Effector CD4-positive, alpha-beta T cell (primary cell): ENCODE data around the gene CNTN2. TPM values are rescaled to one million over a fixed set of nuclear protein-coding genes. Genes with fewer than 3 reads are reported as not detected.

Experiments
- DNase-seq: peaks from one replicate; pipeline ENCODE4 v3.0.0-alpha.2; 2020
- total RNA-seq: gene quantifications from one replicate; lab custom pipeline; 2026; lab: John Stamatoyannopoulos, UW

Gene CNTN2, protein sequence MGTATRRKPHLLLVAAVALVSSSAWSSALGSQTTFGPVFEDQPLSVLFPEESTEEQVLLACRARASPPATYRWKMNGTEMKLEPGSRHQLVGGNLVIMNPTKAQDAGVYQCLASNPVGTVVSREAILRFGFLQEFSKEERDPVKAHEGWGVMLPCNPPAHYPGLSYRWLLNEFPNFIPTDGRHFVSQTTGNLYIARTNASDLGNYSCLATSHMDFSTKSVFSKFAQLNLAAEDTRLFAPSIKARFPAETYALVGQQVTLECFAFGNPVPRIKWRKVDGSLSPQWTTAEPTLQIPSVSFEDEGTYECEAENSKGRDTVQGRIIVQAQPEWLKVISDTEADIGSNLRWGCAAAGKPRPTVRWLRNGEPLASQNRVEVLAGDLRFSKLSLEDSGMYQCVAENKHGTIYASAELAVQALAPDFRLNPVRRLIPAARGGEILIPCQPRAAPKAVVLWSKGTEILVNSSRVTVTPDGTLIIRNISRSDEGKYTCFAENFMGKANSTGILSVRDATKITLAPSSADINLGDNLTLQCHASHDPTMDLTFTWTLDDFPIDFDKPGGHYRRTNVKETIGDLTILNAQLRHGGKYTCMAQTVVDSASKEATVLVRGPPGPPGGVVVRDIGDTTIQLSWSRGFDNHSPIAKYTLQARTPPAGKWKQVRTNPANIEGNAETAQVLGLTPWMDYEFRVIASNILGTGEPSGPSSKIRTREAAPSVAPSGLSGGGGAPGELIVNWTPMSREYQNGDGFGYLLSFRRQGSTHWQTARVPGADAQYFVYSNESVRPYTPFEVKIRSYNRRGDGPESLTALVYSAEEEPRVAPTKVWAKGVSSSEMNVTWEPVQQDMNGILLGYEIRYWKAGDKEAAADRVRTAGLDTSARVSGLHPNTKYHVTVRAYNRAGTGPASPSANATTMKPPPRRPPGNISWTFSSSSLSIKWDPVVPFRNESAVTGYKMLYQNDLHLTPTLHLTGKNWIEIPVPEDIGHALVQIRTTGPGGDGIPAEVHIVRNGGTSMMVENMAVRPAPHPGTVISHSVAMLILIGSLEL
- not detected for total RNA-seq

DNA sequence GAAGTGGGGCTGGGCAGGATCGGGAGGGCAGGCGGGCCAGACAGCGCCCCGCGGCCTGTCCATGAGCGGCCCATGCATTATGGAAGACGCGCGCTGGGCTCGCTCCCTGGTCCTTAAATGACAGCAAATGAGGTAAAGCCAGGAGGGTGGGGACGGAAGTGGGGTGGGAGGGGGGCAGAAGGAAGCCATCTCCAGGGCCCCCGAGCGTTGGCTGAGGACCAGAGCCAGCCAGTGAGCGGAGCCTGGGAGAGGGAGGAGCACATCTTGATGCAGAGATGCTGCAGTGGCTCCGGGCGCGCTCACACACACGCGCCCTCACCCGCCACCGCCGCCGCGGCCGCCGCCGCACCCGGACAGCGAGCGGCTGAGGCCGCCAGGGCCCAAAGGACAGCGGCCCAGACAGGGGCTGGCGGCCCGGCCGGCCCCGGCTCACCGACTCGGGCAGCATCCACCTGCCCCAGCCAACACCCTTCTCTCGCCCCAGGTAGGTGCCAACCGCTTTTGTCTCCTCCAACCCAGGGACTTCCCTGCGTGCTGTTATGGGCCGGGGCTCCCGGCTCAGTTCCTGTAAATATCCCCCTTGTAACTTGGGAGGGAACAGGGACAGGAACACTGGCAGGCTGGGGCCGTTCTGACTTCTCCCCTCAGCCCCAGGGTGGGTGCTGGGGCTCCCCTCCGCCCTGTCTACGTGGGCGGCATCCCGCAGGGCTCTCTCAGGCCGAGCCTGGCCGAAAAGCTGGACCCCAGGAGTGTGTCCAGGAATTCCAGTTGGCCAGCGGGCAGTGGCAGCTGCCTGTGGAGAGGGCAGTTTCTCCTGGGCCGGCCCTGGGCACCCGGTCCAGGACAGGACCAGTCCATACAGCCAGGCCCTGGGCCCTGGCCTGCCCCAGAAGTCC, at the start of gene CNTN2:
Gene CNTN2 (plus strand): TSS at position 302 of the 896 bp plus-strand sequence. CDS start 9,974 bp downstream, outside the sequence.
- no peak for DNase-seq

DNA sequence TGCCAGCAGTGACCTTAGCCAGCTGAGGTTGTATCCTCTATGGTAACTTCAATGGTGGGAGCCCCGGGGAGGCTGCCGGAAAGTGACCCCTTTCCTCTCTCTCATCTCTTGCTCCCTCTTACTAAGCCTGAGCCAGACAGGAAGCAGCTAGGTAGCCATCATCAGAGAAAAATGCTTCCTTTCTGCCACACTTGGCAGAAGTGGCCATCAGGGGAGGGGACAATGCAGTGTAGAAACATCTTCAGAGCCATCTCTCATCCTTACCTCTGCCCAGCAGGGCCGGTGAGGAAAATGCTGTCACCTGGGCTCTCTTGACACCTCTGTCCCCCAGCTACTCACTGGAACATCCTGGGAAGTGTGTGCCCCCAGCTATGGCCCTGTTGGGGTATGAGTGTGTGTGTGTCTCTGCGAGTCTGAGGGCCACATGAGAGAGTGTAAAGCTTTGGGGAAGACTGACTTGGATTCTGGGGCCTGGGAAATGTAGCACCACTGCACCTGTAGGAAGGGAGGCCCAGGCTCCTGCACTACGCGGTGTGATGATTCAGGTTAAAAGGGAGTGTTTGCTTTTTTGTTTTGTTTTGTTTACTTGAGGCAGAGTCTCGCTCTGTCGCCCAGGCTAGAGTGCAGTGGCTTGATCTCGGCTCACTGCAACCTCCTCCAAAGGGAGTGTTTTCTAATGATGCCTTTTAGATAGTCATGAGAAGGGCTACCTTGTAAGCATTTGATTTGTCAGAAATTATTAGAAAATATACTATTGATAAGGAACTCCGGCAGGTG, 48.7 kb upstream of the CNTN2 start:
- no peak for DNase-seq

DNA sequence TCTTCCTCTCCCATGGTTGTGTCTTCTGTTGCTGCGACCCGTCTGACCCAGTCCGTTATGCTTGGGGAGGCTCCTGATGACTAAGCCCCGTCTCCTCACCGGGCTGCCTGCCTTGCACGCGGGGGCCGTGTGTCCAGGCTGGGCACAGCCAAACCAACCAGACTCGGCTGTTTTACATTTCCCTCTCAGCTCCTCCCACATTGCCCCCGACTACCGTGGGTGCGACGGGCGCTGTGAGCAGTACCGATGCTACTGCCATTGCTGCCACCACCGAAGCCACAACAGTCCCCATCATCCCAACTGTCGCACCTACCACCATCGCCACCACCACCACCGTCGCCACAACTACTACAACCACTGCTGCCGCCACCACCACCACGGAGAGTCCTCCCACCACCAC, 46.0 kb upstream of the CNTN2 start:
- DNase-seq, result no peak

DNA sequence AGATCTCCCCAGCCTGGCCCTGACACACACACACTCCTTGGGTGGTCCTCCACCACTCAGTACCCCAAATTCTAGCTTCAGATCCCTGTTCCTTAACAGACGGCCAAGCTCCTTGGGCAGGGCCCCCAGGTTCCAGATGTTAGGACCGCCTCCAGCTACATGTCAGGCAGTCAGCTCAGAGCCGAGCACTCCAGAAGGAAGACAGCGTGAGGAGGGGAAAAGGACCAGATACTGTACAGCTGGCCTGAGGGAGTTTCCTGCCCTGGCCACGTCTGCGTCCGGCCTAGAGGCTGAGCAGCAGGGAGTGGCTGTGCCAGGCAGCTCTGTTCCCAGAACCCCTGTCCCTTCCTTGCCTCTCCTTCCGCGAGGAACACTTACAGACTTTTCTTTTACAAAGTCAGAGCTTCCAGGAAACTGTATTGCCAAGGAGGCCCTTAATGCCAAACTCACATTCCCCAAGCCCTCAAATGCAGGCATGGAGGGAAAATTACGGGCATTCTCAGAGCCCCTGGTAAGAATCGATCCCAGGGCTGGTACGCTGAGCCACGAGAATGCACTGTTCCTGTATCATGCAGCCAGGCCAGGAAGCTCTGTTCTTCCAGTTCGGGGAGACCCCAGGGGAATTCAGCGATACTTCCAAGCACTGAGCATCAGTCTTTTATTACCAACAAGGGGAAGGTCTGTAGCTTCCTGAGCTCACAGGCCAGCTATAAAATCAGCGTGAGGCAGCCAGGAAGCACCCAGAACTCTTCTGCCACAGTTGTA, 45.2 kb upstream of the CNTN2 start:
- no peak for DNase-seq

DNA sequence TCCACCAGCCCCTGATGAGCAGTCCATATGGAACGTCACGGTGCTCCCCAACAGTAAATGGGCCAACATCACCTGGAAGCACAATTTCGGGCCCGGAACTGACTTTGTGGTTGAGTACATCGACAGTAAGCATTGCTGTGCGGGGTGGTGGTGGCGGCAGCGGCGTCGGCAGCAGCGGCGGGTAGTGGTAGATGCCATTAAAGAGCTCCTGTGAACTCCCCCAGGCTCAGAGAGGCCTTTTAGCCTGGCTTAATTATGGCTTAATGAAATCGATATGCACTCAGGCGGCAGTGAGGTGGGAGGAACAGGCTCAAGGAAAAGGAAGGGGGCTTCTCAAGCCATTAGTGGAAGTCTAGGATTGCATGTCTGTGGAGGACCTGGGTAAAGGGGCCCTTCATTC, 41.9 kb upstream of the CNTN2 start:
- no peak for DNase-seq

DNA sequence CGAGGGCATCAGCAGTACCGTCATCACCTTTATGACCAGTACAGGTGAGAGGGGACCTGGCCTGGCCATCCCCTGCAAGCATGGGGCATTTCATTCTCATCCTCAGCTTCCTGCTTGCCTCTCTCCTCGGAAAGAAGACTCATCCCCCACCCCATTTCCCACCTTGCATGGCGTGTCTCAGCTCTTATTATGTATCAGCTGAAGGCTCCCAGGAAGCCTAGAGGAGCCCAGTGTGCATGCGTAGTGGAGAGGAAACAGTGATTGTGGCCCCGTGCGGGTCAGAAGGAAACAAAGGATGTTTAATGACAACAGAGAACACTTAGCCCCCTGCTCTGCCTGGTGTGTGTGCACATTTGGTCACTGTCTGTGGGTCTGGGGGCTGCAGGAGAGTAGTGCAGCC, 40.3 kb upstream of the CNTN2 start:
- no peak for DNase-seq

DNA sequence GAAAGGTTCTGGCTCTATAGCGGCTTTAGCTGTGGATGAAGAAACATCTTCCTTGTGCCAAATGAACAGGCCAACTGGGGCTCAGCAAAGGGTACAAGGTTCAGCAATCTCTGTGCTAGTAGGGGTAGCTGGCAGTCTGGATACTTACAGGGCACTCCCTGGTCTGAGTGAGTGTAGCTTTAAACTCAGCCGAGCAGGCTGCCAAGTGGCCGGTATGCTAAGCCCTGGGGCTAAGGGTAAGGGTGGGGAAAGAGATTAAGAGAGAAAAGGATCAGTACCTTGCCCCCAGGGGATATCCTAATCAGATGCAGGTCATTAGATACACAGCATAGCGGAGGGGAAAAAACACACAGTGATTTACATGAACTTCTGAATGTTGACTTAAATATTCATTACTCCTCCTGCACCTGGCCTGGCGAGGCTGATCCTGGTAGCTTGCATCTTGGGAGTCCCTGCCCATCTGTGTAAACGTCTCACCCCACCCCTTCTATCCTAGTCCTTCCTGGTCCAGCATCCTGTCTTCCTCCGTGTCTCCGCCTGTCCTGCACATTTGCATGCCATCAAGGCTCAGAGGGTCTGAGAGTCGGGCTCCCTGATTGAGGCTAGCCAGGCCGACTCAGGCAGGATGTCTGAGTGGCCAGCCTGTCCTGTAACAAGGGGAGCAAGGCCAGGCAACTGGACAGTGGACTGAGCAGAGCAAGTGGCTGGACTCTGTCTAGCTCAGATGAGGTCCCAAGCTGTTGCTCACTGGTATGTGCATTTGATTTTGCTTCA, 39.5 kb upstream of the CNTN2 start:
- DNase-seq, result no peak

DNA sequence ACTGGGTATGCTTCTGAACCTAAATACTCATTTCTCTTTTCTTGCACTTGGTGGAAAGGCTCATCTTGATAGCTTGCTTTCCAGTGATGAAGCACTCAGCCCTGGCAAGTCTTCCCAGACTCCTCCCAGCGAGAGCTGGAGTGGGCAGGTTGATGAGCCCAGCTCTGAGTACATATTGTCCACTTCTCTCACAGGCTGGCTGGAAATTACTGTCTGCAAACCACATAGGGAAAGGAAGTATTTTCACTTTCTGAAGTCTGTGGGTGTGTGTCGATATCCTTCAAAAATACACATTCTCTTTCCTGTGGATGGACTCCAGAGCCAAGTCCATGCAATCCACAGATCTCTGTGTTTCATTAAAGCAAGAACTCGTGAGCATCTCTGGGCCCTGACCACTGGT, 38.7 kb upstream of the CNTN2 start:
- DNase-seq, result no peak

DNA sequence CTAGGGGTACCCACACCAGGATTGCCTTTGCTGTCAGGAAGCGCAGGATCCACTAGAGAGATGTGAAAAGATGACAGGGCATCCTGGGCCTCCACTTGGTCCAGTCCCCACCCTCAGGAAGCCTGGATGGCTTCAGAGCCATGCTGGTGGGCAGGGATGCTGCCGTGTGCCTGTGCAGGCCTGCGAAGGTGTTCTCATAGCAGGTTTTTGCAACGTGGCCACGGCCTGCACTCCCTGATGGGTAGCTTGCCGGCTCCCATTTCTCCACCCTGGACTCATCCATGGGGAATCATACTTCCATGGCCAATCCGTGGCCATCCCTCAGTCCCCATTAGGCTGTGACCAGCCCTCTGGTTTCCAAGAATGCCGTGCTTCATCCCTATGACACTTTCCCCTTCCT, 34.1 kb upstream of the CNTN2 start:
- no peak for DNase-seq

DNA sequence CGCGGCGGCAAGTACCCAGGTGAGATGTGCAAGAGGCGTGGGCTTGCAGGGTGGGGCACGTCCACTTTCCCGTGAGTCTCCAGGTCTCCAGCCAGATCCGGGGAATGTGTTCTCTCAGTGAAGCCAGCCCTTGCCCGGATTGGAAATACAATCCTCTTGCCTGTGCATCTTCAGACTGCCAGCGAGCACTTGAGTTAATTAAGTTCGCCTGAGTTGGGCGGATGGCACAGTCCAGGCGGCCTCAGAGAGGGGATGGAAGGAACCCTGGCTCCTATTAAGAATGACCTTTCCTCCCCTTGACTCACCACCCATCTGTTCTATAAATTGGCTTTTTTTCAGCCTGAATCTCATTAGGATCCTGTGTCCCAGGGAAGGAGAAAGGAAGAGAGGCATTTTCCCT, 33.3 kb upstream of the CNTN2 start:
- DNase-seq, result no peak

DNA sequence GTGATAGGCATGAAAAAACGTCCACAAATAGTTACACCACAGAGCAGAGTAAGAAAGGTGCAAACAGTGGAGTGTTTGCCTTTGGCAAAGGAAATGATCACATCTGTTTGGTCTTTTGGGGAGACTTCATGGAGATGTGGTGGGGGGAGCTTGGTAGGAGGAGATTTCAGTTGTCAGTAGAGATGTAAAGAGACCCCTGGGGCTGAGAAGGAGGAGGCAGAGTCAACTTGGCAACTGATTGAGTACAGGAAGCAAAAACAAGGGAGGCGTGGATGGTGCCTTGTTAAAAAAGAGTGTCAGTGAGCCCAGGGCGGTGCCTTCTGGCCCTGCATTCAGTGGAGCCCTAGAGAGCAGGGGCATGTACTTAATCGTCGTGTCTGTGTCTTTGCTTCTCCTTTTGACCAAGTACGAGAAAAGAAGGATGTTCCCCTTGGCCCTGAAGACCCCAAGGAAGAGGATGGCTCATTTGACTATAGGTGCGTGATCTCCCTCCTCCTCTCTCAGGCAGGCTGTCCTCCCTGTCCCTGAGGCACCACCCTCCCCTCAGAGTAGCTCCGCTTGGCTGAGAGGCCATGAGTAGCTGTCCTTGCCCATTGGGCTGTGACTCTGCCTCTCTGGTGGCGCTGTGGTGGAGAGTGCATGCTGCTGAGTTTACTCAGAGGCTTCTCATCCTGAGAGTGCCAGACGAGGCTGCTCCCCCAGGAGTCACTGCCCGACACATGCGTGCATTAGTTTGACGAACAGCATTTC, 30.4 kb upstream of the CNTN2 start:
- no peak for DNase-seq

DNA sequence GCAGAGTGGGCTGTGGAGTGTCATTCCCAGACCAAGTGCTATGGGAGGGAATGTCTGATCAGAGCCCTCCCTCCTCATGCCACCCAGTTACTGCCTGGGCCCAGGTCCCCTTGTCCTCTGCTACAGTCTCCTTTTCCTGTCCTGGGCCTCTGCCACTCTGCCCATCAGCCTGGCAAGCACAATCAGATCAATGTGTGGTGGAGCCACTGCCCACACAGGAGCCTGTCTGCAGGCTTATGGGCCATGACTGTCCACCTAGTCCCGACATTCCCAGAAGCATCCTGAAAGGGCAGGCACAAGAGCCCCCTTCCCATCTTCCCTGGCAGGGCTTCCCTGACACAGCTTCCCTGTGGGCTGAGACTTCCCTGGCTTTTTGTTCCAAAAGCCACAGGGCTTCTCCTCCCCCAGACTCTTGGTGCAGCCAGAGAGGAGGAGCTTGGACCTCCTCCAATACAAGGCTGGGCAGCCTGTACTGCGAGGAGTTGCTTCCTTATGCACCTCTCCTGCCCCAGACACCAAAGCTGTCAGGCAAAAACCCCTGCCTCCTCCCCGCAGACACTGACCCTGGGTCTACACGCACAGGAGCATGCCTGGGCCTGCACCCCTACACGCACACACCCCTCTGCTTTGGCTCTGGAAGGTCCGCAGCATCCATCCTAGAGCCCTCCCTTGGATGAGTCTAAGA, 29.2 kb upstream of the CNTN2 start:
- DNase-seq, result no peak

DNA sequence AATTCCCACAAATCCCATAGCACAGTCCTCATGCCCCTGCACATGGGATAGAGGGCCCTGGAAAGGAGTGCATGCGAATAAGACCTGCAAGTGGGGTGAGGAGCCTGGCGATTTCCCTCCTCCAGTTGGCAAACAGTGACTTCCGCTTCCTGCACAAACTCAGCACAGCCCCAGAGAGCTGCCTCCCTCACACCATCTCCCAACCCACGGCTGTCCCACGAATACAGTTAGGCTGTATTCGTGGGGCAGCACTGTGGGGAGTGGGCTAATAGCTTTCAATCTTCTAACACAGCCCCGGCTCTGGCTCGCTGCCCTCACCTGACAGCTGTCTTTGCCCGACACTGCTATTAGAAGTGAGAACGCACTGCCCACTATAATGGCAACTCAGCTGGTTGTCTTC, 28.2 kb upstream of the CNTN2 start:
- no peak for DNase-seq

DNA sequence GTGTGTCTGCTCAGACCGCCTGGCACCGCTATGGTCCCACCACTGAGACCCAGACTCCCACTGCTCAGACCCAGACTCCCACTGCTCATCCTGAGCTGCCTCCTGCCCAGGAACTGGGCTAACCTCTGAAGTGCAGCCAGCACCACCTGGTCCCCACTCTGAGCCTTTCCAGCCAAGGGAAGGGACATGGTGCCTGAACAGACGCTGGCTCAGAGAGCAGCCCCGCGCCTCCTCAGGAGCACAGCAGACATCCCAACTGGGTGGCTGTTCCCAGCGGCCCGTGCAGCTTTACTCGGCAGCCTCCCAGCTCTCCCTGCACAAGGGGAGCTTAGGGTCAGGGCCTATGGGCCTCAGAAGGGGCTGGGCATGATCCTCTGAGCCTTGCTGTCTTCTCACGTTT, 27.8 kb upstream of the CNTN2 start:
- no peak for DNase-seq

DNA sequence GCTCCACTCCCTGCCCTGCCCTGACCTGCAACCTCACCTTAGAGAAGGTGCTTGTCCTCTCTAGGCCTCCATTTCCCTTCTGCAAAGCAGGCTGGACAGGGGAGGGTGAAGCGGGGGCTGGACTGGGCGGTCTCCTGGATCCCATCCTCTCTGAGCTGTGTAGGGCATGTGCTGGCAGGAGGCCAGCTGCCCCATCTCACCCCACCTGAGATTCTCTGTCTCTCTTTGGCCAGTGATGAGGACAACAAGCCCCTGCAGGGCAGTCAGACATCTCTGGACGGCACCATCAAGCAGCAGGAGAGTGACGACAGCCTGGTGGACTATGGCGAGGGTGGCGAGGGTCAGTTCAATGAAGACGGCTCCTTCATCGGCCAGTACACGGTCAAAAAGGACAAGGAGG, 26.9 kb upstream of the CNTN2 start:
- no peak for DNase-seq

DNA sequence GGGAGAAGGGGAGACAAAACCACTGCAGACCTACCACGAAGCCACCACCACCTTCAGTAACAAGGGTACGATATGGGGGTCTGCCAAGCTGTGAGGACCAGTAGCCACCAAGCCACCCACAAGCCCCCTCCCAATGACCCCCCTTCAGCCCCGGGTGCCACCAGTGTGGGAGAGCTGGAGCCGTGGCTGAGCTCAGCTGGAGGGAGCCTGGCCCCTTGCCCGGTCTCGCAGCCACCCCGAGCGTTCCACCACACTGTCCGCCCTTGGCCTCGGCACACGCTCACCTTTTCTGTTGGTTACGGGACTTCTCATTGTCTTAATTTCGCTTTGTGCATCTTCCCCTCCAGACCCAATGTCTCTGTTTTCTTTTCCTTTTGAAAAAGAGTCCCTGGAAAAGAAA, 26.4 kb upstream of the CNTN2 start:
- no peak for DNase-seq

DNA sequence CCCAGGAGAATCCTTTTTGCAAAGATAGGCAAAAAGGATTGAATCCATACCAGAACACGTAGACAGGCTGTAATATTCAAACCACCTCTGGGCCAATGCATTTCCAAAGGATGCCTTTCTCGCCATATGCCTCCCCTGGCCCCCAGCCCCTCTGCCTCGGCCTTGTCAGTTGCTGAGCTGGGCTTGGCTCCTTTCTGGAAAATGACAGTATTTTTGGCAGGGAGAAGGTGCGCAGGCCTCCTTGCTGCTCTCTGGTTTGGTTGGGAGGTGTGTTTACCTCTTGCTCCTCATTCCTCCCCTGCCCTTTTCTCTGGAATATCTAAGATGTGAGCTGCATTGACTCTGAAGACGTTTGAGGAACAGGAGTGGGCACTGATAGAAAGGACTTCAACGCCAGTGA, 26.0 kb upstream of the CNTN2 start:
- no peak for DNase-seq

DNA sequence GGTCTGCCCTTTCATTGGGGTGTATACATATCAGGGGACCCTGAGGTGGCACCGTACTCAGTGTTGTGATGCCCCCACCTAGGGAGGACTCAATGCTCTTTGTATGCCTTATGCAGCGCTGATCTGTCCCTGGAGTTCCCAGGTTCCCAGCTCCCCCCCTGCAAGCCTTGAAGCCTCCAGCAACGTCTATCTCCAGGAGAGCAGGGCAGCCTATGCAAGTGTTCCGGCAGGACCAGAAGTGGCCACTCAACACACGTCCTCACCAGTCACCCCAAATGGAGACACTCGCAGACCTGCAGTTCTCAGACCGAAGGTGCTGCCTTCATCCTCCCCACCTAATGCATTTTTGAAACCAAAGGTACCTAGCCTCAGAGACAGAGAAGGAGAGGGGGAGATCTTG, 25.2 kb upstream of the CNTN2 start:
- no peak for DNase-seq

DNA sequence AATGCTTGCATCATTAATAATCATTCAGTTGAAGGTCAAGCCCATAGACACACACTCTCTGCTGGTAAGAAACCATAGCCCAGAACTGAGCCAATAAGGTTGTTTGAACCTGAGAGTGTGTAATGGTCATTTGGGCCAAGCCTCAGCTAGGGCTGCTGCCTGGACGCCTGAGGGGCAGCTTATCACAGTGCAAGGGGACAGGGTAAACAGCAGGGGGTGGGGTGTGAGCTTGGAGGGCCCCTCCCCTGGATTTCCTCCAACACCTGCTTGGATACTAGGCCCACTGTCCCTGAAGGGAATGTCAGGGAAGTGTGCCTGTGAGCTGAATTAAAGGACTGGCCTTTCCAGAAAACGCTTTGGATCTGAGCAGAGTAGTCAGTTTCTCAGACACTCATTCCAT, 24.6 kb upstream of the CNTN2 start:
- no peak for DNase-seq
